Muscle layer of colon (tissue), 2 donors: ENCODE results near the gene ATP2A2.

ENCODE experiments used
- H3K27ac ChIP-seq: one replicate; pipeline ENCODE4 v1.7.0; 2013; ENCODE audit warnings: low read depth, mild to moderate bottlenecking, low read length, moderate library complexity
- H3K27me3 ChIP-seq, 2 donors: one replicate each; pipeline ENCODE4 v1.7.0; 2013; ENCODE audit warnings: low read length in 2 of 2, mild to moderate bottlenecking in 2 of 2; ENCODE audit not compliant: insufficient read depth in 2 of 2, control insufficient read depth in 1 of 2
- H3K36me3 ChIP-seq: one replicate; pipeline ENCODE4 v1.7.0; 2013; ENCODE audit warnings: mild to moderate bottlenecking, low read length; ENCODE audit not compliant: insufficient read depth
- H3K4me1 ChIP-seq: one replicate; pipeline ENCODE4 v1.7.0; 2013; ENCODE audit warnings: mild to moderate bottlenecking, low read length; ENCODE audit not compliant: insufficient read depth
- H3K4me3 ChIP-seq, 2 donors: one replicate each; pipeline ENCODE4 v1.7.0; 2013; ENCODE audit warnings: low read length in 2 of 2, low read depth in 1 of 2, mild to moderate bottlenecking in 1 of 2, moderate library complexity in 1 of 2
- H3K9ac ChIP-seq: one replicate; pipeline ENCODE4 v1.7.0; 2013; ENCODE audit warnings: low read length
- H3K9me3 ChIP-seq: one replicate; pipeline ENCODE4 v1.7.0; 2013; ENCODE audit warnings: mild to moderate bottlenecking, low read length
- donor health status: abdominal sarcoma.
- donor health status: Adenocarcinoma of cecum.

ATP2A2 gene

GRCh38 chr12:110311903-110312302 lies 30.9 kb downstream of the ATP2A2 start:
- Histone ChIP-seq H3K9me3 (no peaks in the 10 kb centered on the region), H3K9ac (no peak overlapping the region), H3K4me1 (peaks cover 35% of the 10 kb centered on the region), H3K4me3 (no peak overlapping the region), H3K27ac (no peak overlapping the region), H3K27me3 (no peaks in the 10 kb centered on the region), H3K36me3 (no peaks in the 10 kb centered on the region)

DNA sequence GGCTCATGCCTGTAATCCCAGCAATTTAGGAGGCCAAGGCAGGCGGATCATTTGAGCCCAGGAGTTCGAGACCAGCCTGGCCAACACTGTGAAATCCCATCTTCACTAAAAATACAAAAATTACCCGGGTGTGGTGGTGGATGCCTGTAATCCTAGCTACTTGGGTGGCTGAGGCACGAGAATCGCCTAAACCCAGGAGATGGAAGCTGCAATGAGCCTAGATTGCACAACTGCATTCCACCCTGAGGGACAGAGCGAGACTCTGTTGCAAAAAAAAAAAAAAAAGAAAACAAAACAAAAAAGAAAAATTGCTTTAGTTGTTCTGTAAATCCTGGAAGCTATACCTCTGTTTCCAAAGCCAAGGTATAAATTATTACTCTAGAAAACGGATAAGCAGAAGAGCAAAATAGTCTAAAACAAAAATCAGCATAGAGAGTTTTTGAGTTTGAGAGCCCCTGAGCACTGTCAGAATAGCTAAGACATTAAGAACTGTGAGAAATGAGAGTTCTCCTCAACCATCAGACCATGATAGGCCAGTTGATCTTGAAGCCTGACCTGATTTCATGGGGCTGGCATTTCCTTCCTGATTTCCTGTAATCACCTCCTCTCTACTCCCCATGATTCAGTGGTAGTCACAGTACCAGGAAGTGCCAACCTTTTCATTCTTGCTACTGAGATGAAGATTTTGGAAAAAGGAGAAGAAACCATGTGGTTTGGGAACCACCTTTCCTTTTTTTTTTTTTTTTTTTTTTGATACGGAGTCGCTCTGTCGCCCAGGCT lies 31.7 kb downstream of the ATP2A2 start:
- no peak overlapping the region for H3K9ac ChIP-seq
- H3K27ac ChIP-seq, result no peak overlapping the region
- H3K27me3 ChIP-seq, result no peaks in the 10 kb centered on the region
- H3K4me1 ChIP-seq, result peaks cover 39% of the 10 kb centered on the region
- no peaks in the 10 kb centered on the region for H3K36me3 ChIP-seq
- no peak overlapping the region for H3K4me3 ChIP-seq
- no peaks in the 10 kb centered on the region for H3K9me3 ChIP-seq

DNA sequence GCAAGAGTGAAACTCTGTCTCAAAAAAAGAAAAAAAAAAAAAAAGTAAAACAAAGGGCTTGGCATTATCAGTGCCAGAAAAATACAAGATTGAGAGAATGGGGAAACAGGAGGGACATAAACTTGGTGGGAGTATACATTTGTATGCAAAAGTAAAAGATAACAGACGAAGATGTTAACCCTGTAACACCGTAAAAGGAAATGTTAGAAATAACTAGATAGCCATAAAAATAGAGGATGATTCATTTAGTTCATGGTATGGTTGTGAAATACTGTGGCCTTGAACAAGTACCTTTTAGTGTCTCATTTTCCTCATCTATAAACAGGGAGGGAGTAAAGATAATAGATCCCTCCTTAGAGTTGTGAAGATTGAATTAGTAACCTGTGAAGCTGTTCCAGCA lies 33.3 kb downstream of the ATP2A2 start:
- Histone ChIP-seq H3K4me1 (peaks cover 46% of the 10 kb centered on the region), H3K27ac (no peak overlapping the region), H3K9me3 (no peaks in the 10 kb centered on the region), H3K4me3 (no peak overlapping the region), H3K27me3 (no peaks in the 10 kb centered on the region), H3K9ac (no peak overlapping the region), H3K36me3 (no peaks in the 10 kb centered on the region)

- no peak overlapping the region for H3K27ac ChIP-seq
Measured at GRCh38 chr12:110316861-110317260, 35.8 kb downstream of the ATP2A2 start.

DNA sequence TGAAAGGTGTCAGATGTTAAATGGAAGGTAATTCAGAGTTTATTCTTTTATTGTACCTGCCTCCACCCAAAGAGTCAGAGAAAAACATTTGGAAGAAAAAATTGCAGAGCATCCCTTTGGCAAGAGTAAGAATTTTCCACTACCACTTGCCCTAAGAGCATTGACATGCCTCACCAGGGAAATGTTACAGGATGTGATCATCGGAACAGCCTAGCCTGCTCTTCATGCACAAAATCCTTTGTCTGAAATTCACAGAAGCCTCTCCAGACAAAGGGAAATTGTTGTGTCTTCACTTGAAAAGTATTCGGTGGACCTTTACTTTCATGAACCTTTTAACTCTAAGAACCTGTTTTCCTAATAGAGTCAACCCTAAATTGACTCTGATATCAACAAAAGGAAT lies 36.9 kb downstream of the ATP2A2 start:
- H3K4me1 ChIP-seq, result peaks cover 26% of the 10 kb centered on the region
- no peaks in the 10 kb centered on the region for H3K9me3 ChIP-seq
- H3K27me3 ChIP-seq, result no peaks in the 10 kb centered on the region
- peaks cover 2% of the 10 kb centered on the region for H3K36me3 ChIP-seq
- H3K27ac ChIP-seq, result no peak overlapping the region
- H3K4me3 ChIP-seq, result no peak overlapping the region
- no peak overlapping the region for H3K9ac ChIP-seq

More at GRCh38 chr12:110316861-110317260, 35.8 kb downstream of the ATP2A2 start:
- Histone ChIP-seq H3K4me3 (no peak overlapping the region), H3K27me3 (no peaks in the 10 kb centered on the region), H3K9me3 (no peaks in the 10 kb centered on the region), H3K9ac (no peak overlapping the region), H3K4me1 (peaks cover 31% of the 10 kb centered on the region), H3K36me3 (no peaks in the 10 kb centered on the region)

DNA sequence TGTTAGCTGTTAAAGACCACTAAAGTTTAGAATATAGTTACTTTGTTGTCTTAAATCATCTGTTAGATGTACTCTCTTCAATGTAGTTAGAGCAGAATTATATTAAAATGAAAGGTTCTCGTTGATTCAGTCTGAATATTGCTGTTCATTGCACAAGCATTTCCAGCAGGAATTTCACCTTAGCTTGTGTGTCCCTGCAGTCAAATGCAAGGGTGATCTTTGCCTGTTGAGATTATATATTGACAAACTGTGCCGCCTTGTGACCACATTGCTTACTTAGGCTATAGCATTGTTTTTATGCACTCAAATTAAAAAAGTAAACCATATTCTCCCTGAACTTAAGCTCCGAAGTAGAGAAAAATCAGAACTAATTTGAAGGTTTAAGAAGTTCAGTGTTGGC lies 39.5 kb downstream of the ATP2A2 start:
- Histone ChIP-seq H3K36me3 (peaks cover 13% of the 10 kb centered on the region), H3K4me1 (peaks cover 21% of the 10 kb centered on the region), H3K27me3 (no peaks in the 10 kb centered on the region), H3K9me3 (no peaks in the 10 kb centered on the region), H3K4me3 (no peak overlapping the region), H3K9ac (no peak overlapping the region), H3K27ac (no peak overlapping the region)

GRCh38 chr12:110329710-110330109 lies 48.7 kb downstream of the ATP2A2 start:
- peaks cover 16% of the 10 kb centered on the region for H3K4me1 ChIP-seq
- peaks cover 61% of the 10 kb centered on the region for H3K36me3 ChIP-seq
- H3K4me3 ChIP-seq, result no peak overlapping the region
- no peak overlapping the region for H3K9ac ChIP-seq
- H3K27me3 ChIP-seq, result no peaks in the 10 kb centered on the region
- no peak overlapping the region for H3K27ac ChIP-seq
- H3K9me3 ChIP-seq, result no peaks in the 10 kb centered on the region

DNA sequence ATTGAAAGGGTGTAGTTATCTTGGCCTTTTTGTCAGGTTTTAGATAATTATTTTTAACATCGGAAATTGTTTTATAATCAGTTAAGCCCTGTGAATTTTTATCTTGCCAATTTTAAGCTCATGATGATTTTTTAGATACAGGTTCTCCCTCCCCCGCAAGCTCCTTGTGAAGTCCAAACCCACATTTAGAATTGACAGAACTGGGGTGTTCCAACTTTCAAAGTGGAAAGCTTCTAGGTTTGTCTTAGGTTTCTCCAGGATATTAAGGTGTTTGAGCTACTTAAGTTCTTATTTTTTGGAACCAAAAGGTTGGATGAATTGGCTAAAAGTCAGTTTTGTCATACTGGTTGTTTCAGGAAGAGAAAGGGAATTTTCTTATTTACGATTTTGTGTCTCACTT lies 49.1 kb downstream of the ATP2A2 start:
- Histone ChIP-seq H3K4me1 (peaks cover 16% of the 10 kb centered on the region), H3K27me3 (no peaks in the 10 kb centered on the region), H3K4me3 (no peak overlapping the region), H3K36me3 (peaks cover 65% of the 10 kb centered on the region), H3K9ac (no peak overlapping the region), H3K27ac (no peak overlapping the region), H3K9me3 (no peaks in the 10 kb centered on the region)

GRCh38 chr12:110330544-110330943 lies 49.5 kb downstream of the ATP2A2 start:
- Histone ChIP-seq H3K4me1 (peaks cover 16% of the 10 kb centered on the region), H3K36me3 (peaks cover 65% of the 10 kb centered on the region), H3K27ac (no peak overlapping the region), H3K4me3 (no peak overlapping the region), H3K9ac (no peak overlapping the region), H3K27me3 (no peaks in the 10 kb centered on the region), H3K9me3 (no peaks in the 10 kb centered on the region)

DNA sequence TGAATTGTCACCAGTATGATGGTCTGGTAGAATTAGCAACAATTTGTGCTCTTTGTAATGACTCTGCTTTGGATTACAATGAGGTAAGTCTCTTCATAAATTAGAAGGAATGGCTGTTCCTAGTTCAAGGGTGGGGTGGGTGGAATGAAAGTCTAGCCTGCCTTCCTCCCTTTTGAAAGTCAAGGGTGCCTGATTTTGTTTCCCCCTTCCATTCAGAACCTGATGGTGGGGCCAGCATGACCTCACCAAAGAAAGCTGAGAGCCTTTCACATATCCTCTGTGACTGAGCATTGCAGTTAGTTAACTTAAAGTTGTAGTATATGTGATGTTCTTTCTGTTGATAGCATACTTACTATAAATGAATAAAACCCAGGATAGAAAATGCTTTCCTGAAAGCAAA lies 52.2 kb downstream of the ATP2A2 start:
- H3K27me3 ChIP-seq, result no peaks in the 10 kb centered on the region
- H3K4me1 ChIP-seq, result peaks cover 16% of the 10 kb centered on the region
- peaks cover 69% of the 10 kb centered on the region for H3K36me3 ChIP-seq
- no peak overlapping the region for H3K9ac ChIP-seq
- H3K27ac ChIP-seq, result no peak overlapping the region
- no peaks in the 10 kb centered on the region for H3K9me3 ChIP-seq
- no peak overlapping the region for H3K4me3 ChIP-seq

DNA sequence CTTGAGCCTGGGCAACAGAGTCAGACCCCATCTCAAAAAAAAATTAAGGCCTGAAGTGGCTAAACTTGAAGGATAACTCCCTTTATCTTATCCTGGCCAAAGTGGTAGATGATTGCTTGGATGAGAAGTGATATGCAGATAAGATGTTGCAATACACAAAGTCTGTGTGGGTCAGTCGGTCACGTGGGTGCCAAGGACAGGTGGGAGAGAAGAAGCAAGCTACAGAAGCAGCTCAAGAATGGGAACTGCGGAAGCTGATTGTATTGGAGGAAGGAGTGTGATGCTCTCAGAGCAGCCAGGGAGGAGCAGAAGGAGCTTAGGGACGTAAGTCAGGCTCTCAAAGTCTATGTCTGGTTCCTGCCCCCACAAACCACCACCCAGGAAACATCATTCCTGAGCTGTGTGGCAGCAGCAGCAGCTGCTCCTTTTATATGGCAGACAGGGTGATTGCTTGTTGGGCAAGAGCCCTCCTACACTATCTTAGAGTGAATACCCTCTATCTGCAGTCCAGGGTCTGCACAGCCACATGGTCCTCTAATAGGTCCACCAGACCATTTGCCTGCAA lies 54.5 kb downstream of the ATP2A2 start:
- Histone ChIP-seq H3K9me3 (no peaks in the 10 kb centered on the region), H3K4me3 (no peak overlapping the region), H3K27me3 (no peaks in the 10 kb centered on the region), H3K9ac (no peak overlapping the region), H3K27ac (no peak overlapping the region), H3K4me1 (peaks cover 22% of the 10 kb centered on the region), H3K36me3 (peaks cover 73% of the 10 kb centered on the region)
